NCI-H146 treated with DMSO at 0.1 percent for 48 hours (cell line): ENCODE measurements around the gene WWP2.
"Not testable (repeated sequence)": the region's sequence is repeated elsewhere in the genome, so short reads cannot be mapped to it uniquely, and the experiment has no call there.

ENCODE experiments used
- DNase-seq: peaks from one replicate; lab custom pipeline; 2025; ENCODE audit not compliant: unreplicated experiment; lab: John Stamatoyannopoulos, UW

Gene WWP2

DNA sequence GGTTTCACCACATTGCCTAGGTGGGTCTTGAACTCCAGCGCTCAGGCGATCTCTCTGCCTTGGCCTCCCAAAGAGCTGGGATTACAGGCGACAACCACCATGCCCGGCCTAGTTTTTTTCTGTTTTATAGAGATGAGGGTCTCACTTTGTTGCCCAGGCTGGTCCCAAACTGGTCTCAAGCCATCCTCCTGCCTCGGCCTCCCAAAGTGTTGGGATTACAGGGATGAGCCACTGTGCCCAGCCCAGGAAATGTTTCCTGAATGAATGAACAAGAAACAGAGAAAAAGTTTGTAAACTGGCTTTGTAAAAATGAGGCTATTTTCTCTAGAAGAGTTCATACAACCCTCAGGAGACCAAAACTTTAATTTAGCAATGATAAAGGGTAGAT is 68.0 kb downstream of the WWP2 start:
- no peak for DNase-seq

DNA sequence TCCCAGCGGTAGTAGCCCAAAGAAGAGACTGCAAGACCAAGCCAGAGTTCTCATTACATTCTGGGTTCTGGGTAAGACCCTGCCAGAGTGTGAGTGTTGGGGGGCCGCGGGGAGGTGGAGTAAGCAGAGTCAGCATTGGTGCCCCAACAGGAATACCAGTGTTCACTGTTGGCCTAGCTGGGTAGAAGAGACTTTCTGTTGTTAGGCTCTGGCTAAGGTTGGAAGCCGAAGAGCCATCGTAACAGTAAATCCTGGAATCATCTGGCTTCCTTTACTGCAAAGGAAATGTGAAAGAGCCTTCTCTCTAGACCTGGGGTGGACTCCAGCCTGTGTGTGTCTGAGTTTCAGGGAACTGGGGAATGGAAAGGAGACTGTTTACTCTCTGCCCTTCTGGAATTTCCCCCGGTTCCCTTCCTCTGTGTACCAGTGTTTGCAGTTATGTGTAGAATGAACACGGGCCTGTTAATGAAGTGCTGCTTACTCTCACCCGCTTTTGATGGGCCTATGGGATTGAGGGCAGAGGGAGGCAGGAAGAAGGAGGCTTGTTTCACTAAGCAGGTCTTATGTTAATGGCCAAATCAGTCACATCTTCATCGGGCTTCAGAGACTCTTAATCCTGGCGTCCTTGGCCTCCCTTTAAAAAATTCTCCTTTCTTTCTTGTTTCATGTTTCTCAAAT is 68.5 kb downstream of the WWP2 start:
- DNase-seq: no peak

DNA sequence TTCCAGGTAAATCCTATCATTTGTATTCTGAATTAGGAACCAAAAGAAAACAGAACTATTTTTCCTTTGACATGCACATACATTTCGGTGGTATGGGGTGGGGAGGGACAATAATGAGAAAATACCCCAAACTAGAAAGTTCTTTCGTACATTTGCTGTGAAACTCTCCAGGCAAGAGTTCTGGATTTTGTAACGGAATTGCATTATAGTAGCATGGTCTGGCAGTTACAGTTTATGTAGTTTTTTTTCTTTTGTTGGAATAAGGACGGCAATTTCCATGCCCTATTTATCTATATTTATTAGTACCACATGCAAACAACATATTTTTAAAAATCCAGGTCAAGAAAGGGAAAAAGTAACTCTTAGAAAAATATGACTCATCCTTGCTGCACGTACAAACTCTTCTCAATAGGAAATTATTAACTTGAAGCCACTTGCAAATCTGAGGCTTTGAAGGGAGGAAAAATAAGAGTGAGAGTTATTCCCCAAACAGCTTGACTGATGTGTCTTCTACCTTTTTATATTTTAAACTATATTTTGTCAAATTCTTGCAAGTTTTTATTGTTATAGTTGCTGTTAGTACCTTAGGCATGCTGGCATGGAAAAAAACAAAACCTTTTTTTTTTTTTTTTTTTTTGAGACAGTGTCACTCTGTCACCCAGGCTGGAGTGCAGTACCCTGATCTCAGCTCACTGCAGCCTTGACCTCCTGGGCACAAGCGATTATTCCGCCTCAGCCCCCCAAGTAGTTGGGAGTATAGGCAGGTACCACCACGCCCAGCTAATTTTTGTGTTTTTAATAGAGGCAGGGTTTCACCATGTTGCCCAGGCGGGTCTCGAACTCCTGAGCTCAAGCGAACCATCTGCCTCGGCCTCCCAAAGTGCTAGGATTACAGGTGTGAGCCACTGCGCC is 69.3 kb downstream of the WWP2 start:
- no peak for DNase-seq

DNA sequence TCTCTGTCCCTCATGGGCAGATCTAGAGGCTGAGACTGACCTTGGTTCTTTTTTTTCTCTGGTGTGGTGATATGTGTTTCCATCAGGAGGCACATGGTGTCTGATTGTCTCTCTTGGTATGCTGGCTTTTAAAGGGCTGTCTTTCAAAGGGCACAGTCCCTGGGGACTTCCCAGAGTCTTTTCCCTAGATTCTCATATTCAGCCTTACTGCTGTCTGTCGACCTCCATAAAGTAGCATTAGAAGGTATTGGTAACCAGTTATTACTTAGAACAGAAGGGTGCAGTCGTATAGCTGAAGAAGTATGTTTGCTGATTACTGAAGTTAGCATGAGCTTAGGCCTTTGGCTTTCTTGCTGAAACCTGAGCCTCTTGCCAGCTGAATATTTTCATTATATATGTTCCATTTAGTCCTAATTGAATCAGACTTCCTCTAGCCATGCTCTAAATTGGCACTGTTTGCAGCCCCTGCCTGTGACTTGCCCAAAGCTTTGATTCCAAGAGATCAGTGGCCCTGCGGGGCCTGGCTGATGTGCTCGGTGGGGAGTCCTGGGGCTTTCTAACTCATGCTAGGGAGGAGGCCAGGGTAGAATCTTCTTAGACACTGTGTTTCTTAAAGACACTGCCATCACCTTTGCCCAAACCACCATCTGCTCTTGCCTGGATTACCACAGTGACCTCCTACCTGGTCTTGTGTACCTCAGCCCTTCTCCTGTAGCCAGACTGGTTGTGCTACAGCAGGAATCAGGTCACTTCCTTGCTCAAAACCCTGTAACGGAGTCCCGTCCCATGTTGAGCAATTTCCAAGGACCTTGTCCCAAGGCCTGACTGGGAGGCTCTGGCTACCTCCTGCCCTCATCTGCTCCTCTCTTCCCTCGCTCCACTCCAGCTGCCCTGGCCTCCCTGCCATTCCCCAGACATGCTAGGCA is 71.5 kb downstream of the WWP2 start:
- DNase-seq: no peak

DNA sequence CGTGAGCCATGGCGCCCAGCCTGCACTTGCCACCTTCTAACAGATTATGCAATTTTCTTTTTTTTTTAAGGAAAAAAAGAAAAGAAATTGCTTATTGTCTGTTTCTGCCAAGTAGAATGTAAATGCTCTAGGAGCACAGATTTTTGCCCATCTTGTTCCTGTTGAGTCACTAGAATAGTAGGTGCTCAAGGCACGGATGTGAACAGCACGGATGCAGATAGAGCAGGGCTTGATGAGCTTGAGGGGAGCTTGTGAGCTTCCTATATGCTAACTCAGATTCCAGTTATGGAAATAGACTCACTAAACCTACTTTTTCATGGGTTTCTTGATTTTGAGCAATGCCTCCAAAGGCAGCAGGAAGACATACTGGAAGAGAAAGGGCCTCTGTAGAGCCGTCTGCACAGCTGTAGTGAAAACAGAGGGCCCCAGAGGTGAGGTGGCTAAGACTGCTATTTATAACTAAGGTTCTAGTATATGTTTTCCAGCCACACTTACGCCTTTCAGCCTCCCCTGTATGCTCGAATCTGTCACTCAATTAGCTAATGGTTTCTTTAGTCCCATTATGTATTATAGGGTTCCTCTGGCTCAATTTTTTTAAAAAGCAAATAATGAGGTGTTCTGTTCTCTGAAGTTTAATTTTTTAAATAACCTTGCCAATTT is 72.8 kb downstream of the WWP2 start:
- no peak for DNase-seq

DNA sequence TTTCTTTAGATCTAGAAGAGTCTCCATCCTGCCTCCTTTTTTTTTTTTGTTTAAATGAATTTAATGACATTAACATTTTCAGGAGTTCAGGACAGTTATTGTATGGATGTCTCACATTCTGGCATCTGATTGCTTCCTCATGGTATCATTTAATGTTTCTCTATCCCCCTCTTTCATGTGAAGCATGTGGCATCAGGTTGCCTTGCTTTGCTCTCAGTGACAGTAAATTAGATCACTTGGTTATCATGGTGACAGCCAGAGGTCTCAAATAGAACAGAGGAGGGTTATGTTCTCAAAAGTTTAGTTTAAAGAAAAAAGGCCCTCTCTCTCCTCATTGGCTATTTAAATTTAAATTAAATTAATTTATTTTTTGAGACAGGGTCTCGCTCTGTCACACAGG is 74.1 kb downstream of the WWP2 start:
- DNase-seq: no peak

DNA sequence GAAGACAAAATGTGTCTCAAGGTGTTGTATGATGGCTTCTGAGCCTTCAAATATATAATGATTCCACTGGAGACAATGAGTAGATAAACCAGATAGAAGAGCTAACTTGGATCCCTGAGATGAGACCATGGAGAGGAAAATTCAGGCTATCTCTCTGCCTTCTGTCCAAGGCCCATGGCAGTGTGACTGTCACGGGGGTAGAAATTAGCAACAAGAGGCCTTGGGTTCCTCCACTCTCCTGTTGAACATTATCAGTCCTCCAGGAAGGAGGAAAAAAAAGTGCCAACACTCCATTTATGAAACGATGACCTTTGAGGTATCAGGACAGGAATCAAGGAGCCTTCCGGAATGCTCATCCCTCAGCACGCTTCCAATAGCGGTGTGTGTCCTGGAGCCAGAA is 75.2 kb downstream of the WWP2 start:
- DNase-seq: no peak

DNA sequence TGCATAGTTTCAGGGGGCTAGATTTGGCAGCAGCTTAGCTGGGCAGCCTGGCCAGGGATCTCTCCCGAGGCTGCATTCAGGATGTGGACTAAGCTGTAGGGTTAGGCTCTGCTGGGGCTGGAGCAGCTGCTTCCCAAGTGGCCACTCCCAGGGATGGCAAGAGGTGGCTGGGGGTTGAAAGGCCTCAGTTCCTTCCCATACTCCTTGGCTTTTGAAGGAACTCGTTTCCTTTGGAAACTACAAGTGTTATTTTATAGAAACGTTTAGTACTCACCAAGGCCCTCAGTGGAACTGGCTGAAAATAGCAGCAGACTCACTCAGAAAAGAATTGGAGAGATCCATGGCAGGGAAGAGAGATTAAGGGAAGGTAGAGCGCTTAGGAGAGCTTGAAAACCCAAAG is 76.4 kb downstream of the WWP2 start:
- no peak for DNase-seq

DNA sequence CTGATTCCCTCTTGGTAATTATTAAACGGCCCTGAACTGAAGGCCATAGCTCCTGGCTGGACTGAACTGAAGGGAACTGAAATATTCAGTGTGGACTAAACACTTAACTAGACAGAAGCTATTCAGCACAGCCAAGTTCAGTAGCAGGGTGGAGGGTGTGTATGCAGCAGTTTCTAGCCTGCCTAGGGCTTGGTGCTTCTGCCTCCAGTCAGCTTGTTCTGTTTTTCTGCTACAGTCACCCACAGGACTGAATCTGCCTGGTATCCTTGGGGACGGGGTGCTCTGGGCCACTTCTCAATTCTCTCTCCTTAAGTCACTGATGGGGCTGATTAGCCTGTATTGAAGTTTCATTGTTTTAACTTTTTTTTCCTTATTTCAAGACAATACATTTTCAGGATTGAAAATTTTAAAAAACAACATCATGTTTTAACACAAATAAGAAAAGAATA is 77.1 kb downstream of the WWP2 start:
- no peak for DNase-seq

DNA sequence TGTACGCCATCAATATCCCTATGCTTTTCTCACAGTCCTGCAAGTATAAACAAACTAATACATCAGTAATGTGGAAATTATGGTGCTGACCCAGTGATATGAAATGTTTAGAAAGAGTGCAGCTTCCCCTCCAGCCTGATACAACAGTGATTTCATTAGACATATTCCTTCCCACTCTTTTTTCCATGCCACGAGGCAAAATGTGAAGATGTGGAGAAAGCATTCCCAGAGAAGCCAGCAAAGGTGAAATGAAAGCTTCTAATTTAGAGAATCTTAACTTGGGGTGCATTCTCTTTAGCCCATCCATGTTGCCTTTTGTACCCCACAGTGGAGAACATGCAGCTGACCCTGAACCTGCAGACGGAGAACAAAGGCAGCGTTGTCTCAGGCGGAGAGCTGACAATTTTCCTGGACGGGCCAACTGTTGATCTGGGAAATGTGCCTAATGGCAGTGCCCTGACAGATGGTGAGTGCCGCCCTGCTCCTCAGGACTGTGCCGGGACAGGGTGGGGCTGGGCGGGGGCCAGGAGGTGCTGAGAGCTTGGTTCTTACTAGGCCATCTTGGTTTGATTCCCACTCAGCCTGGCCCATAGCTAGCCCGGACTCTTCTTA is 77.8 kb downstream of the WWP2 start:
- DNase-seq: no peak

DNA sequence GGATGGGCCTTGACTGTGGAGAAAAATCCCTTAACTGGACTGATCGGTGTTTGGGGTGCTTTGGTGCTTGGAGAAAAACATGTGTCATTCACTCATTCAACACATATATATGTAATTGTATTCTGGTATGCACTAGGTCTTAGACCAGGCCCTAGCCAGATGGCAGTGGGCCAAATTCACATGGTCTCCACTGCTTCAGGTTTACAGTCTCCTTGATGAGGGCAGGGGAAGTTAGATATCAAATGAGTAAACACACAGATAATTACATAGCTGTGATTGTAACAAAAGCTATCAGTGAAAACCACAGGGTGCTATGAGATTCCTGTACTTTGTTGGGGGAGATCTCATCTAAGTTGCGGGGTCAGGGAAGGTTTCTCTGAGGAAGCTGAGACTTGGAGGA is 78.8 kb downstream of the WWP2 start:
- no peak for DNase-seq

DNA sequence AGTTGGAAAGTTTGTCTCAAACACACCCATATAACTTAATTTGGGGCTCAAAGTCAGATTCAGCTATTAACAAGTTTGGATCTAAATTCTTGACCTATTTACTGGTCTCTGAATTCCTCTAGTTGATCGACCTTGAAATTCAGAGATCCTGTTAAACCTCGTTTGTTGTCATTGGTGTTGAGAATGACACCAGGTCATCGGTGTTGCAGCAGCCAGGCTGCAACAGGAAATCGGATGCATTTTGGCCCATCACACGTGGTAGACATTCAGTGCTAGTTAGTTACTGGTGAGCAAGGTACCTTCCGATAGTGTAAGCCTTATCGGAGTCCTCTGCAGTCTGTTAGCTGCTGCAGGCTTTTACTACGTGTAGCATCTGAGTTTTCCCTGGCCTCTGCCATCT is 82.3 kb downstream of the WWP2 start:
- DNase-seq: no peak

DNA sequence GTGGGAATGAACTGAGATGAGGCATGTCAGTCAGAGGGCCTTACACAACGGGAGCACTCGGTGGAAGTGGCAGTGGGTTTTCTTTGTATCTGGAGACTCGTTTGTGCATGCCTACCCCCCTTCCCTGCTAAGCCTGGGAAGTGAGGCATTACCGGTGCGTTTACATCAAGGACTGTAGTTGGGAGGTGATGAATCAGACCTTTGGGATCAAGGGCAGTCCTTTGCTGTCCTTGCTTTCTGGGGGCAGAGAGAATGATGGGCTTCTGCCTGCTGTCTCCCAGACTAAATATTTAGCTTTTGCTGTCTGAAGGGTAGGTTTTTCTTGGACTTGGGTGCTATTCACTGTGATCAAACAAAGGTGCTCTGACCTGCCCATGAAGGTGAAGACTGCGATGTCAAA is 83.0 kb downstream of the WWP2 start:
- no peak for DNase-seq

DNA sequence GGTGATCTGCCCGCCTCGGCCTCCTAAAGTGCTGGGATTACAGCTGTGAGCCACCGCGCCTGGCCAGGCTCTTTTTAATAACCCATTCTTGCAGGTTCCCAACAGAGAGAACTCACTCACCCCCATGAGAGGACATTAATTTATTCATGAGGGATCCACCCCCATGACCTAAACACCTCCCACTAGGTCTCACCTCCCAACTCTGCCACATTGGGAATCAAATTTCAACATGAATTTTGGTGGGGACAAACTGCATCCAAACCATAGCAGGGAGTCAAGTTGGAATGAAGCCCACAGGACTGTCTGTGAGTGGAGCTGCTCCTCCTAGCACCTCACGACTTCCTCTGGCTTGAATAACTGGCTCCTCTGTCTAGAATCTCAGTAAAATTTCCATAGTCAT is 85.5 kb downstream of the WWP2 start:
- DNase-seq: no peak

DNA sequence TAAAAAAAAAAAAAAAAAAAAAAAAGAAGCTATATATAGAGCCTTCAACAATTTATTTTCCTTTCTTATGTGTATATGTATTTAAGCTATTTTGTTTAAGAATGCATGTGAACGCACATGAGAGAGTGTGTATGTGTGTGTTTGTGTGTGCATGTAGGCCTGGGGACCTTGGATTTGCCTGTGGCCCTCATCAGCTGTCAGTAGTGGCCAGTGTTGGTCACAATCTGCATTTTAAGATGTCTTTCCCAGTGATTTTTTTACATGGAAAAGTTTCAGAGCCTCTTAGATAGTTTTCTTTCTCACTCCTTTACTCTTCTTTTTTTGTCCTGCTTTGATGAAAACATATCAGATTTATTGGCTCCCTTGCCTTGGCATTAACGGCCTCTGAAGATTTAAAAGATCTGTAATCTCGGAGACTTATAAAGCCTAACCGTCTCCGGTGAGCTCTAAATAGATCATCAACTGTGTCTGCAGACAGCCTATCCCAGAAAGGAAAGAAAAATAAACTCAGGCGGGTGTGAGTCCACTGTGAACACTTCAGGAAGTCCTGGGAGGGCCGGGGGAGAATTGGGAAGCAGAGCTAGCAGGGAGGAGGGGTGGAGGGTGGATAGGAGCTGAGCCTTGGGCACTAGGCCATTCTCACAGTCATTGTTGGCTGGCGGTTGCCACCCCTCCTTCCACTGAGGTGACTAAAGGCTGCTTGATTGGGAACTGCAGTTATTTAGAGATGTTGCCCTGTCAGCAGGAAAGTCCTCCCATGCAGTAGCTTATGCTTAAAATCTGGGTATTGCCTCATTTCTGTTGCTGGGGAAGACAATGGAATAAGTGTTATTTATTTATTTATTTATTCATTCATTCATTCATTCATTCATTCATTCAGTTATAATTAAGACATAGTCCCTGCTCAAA is 86.8 kb downstream of the WWP2 start:
- no peak for DNase-seq

DNA sequence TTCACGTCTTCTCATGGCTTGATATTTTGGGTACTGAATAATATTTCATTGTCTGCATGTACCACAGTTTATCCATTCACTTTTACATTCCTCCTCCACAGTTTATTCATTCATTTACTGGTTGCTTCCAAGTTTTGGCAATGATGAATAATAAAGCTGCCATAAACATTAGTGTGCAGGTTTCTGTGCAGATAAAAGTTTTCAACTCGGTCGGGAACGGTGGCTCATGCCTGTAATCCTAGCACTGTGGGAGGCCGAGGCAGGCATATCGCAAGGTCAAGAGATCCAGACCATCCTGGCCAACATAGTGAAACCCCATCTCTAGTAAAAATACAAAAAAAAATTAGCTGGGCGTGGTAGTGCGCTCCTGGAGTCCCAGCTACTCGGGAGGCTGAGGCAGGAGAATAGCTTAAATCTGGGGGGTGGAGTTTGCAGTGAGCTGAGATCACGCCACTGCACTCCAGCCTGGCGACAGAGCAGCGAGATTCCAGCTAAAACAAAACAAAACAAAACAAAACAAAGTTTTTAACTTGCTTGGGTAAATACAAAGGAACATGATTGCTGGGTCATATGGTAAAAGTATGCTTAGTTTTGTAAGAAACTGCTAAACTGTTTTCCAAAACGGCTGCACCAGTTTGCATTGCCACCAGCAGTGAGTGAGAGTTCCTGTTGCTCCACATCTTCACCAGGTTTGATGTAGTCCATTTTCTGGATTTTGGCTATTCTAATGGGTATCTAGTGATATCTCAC is 89.5 kb downstream of the WWP2 start:
- no peak for DNase-seq

DNA sequence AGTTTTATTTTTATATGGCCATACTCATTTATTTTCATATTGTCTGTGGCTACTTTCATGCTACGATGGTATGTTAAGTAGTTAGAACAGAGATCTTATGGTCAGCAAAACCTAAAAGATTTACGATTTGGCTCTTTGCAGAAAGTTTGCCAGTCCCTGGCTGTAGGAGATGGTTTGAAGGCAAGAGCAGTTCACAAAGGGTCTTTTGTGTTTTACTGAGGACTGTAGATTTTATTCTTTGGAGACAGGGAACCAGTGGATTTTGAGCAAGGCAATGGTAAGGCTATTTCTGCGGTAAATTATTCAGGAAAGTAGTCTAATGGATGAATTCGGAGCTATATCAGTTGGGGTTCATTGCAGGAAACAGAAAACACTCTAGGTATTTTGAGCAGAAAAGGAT is 90.7 kb downstream of the WWP2 start:
- DNase-seq: no peak

DNA sequence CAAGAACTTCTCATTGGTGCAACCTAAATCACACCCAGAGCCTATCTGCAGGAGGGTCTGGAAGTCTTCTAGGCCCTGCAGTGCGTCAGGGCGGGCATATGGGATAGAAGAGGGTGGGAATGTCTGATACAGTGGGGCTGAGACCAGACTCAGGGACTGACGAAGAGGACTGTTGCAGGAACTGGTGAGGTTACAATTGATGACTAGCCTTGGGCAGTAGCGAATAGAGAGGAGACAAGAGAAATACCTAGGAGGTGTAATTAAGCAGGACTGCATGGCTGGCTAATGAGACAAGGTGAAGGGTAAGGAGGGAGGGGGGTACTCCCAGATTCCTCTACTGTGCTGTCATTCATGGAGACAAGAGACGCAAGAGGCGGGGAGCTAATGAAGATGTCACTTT is 91.3 kb downstream of the WWP2 start:
- no peak for DNase-seq

DNA sequence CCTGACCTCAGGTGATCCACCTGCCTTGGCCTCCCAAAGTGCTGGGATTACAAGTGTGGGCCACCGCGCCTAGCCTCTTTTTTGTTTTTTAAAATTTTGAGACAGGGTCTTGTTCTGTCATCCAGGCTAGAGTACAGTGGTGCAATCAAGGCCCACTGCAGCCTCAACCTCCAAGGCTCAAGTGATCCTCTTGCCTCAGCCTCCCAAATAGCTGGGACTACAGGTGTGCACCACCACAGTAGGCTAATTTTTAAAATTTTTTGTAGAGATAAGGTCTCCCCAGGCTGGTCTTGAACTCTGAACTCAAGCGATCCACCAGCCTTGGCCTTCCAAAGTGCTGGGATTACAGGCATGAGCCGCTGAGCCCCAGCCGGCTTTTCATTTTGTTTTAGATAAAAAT is 92.6 kb downstream of the WWP2 start:
- not testable (repeated sequence) for DNase-seq
